Astrocyte of the spinal cord (primary cell): Measurements from ENCODE around the gene CAMTA1.

ENCODE experiments used
- DNase-seq: peaks from one replicate; pipeline ENCODE4 v3.0.0; 2011; ENCODE audit warnings: low read depth, low spot score
- H3K4me3 ChIP-seq: 2 replicates; pipeline ENCODE4 v1.5.1; 2011; ENCODE audit warnings: low read depth, mild to moderate bottlenecking, low read length, moderate library complexity
- CTCF ChIP-seq: IDR thresholded peaks from 2 replicates; pipeline ENCODE4 v1.5.1; 2012; ENCODE audit warnings: low read depth, mild to moderate bottlenecking, low read length, inconsistent platforms
- in situ Hi-C: cut with HindIII; loops from 2 replicates; pipeline ENCODE4 v1.10.0; 2017; ENCODE audit warnings: low sequenced_read_pairs

CAMTA1 gene

GRCh38 chr1:6976044-6976375 is 190.8 kb downstream of the CAMTA1 start:
- in situ Hi-C loops: no loop called here
- DNase-seq: no peak

GRCh38 chr1:6979003-6979613 is 193.9 kb downstream of the CAMTA1 start:
- no peak for TF ChIP-seq CTCF
- DNase-seq: no peak
- in situ Hi-C loops: no loop called here
- H3K4me3 ChIP-seq: no peak overlapping the region

More at GRCh38 chr1:6976044-6976375, 190.8 kb downstream of the CAMTA1 start:
- no peak overlapping the region for H3K4me3 ChIP-seq
- no peak for TF ChIP-seq CTCF

GRCh38 chr1:6981595-6981994 is 196.3 kb downstream of the CAMTA1 start:
- no peak overlapping the region for H3K4me3 ChIP-seq
- in situ Hi-C loops: no loop called here
- no peak for DNase-seq
- TF ChIP-seq CTCF: no peak

GRCh38 chr1:6982443-6982842 is 197.2 kb downstream of the CAMTA1 start:
- in situ Hi-C loops: no loop called here
- DNase-seq: no peak
- H3K4me3 ChIP-seq: no peak overlapping the region
- no peak for TF ChIP-seq CTCF

- DNase-seq: no peak
- in situ Hi-C loops: no loop called here
- no peak for TF ChIP-seq CTCF
- H3K4me3 ChIP-seq: no peak overlapping the region
These were observed 197.6 kb downstream of the CAMTA1 start for GRCh38 chr1:6982860-6983259.

- no peak overlapping the region for H3K4me3 ChIP-seq
- no peak for TF ChIP-seq CTCF
- no peak for DNase-seq
- in situ Hi-C loops: no loop called here
These were observed 199.3 kb downstream of the CAMTA1 start for GRCh38 chr1:6984536-6984935.

- in situ Hi-C loops: no loop called here
- TF ChIP-seq CTCF: no peak
- H3K4me3 ChIP-seq: no peak overlapping the region
These were observed 199.7 kb downstream of the CAMTA1 start for GRCh38 chr1:6984986-6985385.

More at GRCh38 chr1:6984986-6985385, 199.7 kb downstream of the CAMTA1 start:
- DNase-seq: no peak
